ENCODE measurements around the gene THAP12.

- TF ChIP-seq CTCF (IDR thresholded peaks at IDR 0.05) = no peak
- no peak for TF ChIP-seq POLR2A (IDR thresholded peaks at IDR 0.05)
Observed at GRCh38 chr11:76310832-76311595, 69.9 kb downstream of the THAP12 start.
